PC-3 (cell line): ENCODE measurements around the gene FBN3.

Source experiments
- CTCF ChIP-seq: fragments of 300-600 bp; sonication (generic); conservative IDR thresholded peaks from 2 replicates; pipeline ENCODE4 v1.5.1; 2017; ENCODE audit warnings: antibody characterized with exemption, low read depth, mild to moderate bottlenecking, low read length
- EZH2 ChIP-seq: fragments of 300-600 bp; sonication (generic); IDR thresholded peaks from one replicate; pipeline ENCODE4 v1.6.1; 2017; ENCODE audit warnings: antibody characterized with exemption, mild to moderate bottlenecking, low read length; ENCODE audit not compliant: unreplicated experiment

GRCh38 chr19:8180018-8180417 lies 30.6 kb upstream of the FBN3 start:
- TF ChIP-seq CTCF (no peak), EZH2 (no peak)
